Measurements from ENCODE around the gene CPVL.

GRCh38 chr7:28955718-28956607, 190.4 kb downstream of the CPVL start:
- TF ChIP-seq CTCF (conservative IDR thresholded peaks at IDR 0.05; ENCODE audit: low read length) (no peak), EZH2phosphoT487 (IDR thresholded peaks at IDR 0.05; ENCODE audit: borderline replicate concordance, low read depth, low read length) (no peak)
